H54 (cell line): Measurements from ENCODE around the gene ACACB.
"Not testable (repeated sequence)": the region's sequence is repeated elsewhere in the genome, so short reads cannot be mapped to it uniquely, and the experiment has no call there.

ENCODE experiments used
- DNase-seq: peaks from one replicate; pipeline ENCODE4 v3.0.0; 2011; ENCODE audit warnings: low spot score, mixed read lengths; ENCODE audit not compliant: insufficient read length
- FAIRE-seq: peaks from 3 replicates; lab custom pipeline; 2011; peaks lifted over from hg19 to GRCh38; lab: Jason Lieb, UNC
- POLR2A ChIP-seq: IDR thresholded peaks from 2 replicates; pipeline ENCODE4 v1.6.1; 2011; ENCODE audit warnings: low read depth, mild to moderate bottlenecking, low read length

ACACB gene

DNA sequence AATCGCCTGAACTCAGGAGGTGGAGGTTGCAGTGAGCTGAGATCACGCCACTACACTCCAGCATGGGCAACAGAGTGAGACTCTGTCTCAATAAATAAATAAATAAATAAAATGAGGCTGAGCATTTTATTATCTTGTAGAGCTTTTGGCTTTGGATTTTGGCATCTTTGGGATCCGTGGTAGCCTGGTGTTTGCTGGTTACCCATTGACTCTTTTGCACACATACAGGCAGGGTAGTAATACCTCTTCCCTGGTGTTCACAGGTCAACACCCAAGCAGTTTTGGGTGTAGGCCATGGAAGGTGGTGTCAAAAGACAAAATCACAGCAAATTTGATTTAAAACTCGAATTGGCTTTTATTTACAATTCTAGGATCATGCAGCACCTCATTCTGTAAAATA lies 27.8 kb downstream of the ACACB start:
- TF ChIP-seq POLR2A: no peak
- FAIRE-seq (no peak), DNase-seq (no peak)

DNA sequence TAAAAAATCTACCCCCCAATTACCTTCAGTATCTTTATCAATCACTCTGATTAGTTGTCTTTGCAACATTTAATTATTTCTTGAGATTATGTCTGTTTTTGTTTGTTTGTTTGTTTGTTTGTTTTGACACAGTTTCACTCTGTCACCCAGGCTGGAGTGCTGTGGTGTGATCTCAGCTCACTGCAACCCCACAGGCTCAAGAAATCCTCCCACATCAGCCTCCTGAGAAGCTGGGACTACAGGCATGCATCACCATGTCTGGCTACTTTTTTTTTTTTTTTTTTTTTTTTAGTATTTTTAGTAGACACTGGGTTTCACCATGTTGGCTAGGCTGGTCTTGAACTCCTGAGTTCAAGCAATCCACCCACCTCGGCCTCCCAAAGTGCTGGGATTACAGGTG lies 30.7 kb downstream of the ACACB start:
- DNase-seq, FAIRE-seq: not testable (repeated sequence)

DNA sequence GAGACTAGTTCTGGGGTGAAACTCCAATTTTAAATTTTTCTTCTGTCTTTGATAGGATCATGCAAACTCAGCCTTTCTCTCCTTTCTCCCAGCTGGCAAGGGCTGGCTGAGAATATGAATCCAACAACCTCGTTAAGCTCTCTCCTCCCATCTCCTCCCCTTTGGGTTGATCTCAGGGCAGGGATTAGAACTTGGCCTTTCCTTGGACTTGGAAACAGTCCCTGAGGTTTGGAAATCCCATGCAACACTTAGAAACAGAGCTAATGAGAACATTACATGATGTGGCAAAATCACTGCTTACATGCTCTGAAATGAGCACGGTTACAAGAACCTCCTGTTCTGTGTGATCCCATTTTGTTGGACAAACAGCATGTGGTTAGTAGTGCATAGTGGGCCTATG lies 31.6 kb downstream of the ACACB start:
- DNase-seq: no peak
- no peak for FAIRE-seq
- no peak for TF ChIP-seq POLR2A

DNA sequence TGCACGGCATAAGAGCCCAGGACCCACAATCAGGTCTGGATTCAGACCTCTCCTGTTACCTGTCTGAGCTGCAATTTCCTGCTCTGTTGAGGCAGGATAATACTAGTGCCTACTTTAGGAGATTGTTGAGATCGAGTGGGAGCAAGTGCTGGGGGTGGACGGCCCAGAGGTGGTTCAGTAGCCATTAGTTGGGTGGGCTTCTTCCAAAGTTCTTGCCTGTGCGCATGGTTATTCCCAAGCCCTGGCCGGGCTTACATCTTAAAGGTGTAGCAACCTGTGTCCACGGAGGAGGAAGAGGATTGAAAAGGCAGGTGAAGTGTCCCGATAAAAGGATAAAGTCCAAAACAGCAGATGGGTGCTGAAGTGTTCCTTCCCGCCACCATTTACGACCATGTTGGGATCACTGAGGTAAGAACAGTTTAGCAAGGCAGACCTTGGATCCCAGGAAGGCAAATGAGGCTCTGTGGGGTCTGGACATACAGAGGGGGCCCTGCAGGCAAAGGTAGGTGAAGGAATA lies 33.8 kb downstream of the ACACB start:
- TF ChIP-seq POLR2A: no peak
- FAIRE-seq: no peak
- no peak for DNase-seq

DNA sequence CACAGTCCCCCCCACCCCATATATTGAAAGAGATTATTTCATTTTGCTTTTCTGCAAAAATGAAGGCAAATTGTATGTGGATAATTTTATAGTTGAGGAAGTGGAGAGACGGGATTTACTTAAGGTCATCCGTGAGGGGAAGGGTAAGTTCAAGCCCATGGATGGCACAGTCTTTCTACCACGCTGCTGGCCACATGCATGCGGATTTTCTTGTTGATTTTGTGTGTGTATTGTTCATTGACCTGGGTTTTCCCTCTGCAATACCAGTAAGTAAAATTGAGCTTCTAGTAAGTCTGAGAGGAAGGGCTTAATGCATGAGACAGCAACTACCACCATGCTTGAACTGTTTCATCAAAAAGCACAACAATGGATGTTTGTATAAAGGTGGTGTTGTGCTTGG lies 35.1 kb downstream of the ACACB start:
- FAIRE-seq (no peak), DNase-seq (no peak)
- TF ChIP-seq POLR2A: no peak

DNA sequence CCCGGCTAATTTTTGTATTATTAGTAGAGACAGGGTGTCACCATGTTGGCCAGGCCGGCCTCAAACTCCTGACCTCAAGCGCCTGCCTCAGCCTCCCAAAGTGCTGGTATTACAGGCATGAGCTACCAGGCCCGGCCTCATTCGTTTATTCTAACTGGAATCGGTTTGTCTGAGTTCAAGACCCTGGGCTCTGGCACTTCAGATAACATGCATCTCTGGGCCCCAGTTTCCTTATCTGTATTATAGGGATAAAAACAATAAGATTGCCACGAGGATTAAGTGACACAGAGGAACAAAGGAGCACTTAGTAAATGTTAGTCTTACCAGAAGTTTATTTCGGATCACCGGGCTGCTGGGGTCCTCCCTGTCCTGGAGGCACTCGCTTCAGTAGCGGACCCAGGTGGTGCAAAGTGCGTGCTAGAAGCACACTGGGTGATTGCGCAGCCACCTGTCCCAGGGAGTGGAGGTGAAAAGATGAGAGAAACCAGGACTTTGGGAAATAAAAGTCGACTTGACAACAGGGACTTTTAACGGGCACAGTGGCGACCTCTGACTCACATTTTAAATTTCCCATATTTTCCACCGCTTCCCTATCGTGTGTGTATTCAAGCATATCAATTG lies 37.5 kb downstream of the ACACB start:
- DNase-seq: no peak
- no peak for TF ChIP-seq POLR2A
- no peak for FAIRE-seq

DNA sequence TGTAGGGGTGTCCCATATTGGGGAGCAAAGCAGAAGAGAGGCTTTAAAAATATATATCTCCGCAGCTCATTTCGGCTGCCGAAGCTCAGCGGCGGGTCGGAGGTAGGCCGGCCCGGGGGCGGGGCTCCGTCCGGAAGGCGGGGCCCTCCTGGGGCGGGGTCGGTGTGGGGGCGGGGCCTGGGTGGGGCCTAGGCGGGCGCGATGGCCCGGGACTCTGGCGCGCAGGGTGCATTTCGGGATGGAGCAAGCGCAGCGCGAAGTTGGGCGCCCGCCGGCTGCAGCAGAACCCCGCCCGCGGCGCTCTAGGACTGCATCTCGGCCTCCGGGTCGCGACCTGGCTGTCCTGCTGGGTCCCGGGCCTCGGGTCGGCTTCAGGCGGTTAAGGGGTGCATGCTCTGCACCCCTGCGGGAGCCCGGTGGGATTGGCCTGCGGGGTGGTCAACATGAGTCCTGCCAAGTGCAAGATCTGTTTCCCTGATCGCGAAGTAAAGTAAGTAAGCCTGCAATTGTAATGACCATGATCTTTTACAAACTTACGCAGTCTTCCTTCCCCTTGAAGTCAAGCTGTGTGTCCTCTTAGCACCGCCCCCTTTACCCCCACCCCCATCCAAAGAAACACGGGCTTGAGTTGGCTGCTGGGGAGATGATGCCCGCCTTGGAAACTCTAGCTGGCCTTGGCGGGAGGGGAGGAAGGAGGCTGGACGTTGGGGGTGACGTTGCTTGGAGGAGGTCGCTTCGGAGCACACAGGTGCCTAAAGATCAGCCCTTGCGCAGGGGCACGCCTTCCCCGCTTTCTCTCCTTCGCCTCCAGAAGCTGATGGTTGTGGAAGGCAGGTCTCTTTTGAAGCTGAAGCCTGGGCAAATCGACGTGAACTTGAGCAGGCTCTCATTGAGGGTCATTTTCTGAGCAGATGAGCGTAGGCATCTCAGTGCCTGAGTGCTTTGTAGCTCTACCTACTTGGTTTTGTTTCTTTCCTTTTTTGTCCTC lies 38.4 kb downstream of the ACACB start:
- 0 out of 2 replicates have a peak, but pooled peaks have one; percentile 41 for TF ChIP-seq POLR2A
- DNase-seq (peak; percentile 93), FAIRE-seq (peak; percentile 92)

DNA sequence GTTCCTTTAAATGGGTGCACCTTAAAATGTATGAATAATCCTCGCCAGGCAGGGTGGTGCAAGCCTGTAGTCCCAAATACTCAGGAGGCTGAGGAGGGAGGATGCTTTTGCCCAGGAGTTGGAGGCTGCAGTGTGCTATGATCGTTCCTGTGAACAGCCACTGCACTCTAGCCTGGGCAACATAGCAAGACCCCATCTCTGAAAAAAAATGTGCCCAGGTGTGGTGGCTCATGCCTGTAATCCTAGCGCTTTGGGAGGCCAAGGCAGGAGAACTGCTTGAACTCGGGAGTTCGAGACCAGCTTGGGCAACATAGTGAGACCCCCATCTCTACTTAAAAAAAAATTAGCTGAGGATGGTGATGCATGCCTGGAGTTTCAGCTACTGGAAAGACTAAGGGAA lies 39.6 kb downstream of the ACACB start:
- DNase-seq (no peak), FAIRE-seq (no peak)
- TF ChIP-seq POLR2A: no peak

DNA sequence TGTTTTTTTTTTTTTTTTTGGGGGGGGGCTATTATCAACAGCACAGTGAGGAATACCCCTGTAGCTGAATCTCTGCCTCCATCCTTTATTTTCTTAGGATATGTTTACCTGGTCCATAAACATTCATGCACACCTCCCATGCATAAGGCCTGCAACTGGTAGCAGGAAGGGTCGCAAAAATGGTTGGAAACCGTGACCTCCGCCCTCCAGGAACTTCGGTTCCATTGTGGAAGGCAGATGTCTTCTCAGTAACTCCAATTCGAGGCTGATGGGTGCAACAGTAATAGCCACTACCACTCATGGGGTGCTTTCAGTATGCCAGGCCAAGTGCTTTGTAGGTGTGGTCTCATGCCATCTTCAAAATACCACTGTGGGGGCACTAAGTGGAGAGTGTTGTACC lies 40.2 kb downstream of the ACACB start:
- DNase-seq (no peak), FAIRE-seq (no peak)
- TF ChIP-seq POLR2A: no peak

DNA sequence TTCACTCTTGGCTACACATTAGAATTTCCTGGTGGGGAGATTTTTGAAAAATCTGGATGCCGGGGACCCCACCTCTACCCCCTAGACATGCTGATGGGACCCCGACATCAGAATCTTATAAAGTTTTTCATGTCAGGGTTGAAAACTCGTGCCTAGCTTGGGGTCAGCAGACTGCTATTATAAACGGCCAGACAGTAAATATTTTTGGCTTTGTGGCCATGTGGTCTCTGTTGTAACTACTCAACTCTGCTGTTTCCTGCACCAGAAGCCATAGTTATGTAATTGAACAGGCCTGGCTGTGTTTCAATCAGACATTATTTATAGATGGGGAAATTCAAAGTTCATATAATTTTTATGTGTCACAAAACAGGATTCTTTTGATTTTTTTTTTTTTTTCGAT lies 41.6 kb downstream of the ACACB start:
- TF ChIP-seq POLR2A: no peak
- DNase-seq: no peak
- no peak for FAIRE-seq

DNA sequence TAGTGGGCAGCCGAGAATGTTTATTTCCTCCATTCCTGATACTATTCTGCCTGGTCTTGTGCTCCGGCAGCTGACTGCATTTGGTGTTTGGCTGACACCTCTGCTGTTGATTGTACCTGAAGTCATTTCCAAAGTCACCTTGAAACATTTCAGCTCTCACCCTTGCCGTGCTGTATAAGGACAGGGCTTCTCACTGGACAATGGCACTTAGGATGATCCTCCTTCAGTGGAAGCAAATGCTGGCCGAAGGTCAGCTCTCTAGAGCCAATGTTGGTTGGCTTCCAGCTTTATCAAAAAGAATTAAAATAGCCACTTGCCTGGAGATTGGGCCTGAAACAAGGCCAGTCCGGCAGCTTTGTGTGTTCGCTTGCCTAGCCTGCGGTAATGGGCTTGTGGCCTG lies 44.0 kb downstream of the ACACB start:
- FAIRE-seq: no peak
- TF ChIP-seq POLR2A: no peak

DNA sequence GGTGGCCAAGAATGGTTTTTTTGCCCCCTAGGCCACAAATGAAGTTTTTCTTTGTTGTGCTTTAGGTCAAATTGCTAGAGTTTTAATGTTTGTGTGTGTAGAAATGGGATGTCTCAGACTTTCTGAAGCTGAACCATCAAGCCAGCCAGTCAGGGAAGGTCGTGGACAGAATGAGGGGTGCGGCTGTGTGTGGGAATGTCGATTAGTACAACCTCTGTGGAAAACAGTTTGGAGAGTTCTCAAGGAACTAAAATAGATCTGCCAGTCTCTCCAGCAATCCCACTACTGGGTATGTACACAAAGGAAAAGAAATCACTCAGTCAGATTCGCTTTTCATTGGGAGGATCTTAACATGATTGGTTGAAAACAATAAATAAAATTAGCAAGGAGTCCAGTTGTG lies 44.5 kb downstream of the ACACB start:
- no peak for FAIRE-seq
- TF ChIP-seq POLR2A: no peak
- no peak for DNase-seq

More for the DNA sequence above, 44.0 kb downstream of the ACACB start:
- DNase-seq: no peak

DNA sequence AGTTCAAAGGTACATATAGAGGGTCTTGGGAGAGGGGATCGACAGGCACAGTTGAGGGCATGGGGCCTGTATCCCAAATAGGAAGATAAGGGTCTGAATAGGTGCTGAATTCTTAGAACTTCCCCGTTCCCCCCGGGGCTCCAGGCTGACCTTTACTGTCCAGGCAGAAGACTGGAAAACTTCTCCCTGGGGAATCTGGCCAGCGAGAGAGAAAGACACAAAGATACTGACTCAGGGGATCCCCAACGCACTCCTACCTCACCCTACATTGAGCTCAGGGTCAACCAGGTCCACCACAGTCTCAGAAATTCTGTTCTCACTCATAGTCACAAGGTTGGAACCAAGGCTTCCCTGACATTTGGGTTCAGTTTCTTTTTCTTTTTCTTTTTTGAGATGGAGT lies 46.2 kb downstream of the ACACB start:
- no peak for TF ChIP-seq POLR2A
- FAIRE-seq: no peak

DNA sequence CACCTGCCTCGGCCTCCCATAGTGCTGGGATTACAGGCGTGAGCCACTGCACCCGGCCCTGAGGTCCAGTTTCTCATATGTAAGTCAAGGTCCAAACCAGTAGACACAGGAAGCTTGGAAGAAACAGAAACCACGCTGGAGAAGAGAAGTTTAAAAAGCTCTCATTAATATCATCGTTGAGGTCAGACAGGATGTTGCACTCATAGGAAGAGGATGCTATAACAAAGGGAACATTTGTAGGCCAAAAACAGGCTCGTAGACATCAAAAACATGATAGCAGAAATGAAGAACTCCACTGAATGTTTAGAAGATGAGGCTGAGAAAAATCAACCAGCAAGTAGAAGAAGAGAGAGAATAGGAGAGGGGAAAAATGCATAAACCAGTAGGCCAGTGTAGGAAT lies 46.8 kb downstream of the ACACB start:
- TF ChIP-seq POLR2A: no peak
- DNase-seq (no peak), FAIRE-seq (no peak)

More for the DNA sequence above, 46.2 kb downstream of the ACACB start:
- no peak for DNase-seq
